ENCODE data around the gene NPTN.

DNA sequence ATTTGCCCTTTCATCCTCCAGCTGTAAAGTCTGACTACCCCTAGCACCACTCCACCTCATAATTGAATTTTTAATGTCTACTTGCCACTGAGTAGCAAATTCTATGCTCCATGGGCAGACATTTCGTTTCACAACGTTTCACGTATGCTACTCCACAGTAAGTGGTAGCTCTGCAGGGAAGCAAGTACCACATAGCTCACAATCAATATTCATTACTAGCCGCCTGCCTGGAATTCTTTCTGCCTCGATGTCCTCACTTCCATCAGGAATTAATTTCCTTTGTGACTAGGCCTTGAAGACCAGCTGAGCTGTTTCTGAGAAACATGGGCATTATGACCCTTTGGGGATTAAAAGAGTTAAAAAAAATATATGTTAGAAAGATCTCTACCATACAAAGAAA lies 15.3 kb downstream of the NPTN start:
- TF ChIP-seq, protein P1, sequence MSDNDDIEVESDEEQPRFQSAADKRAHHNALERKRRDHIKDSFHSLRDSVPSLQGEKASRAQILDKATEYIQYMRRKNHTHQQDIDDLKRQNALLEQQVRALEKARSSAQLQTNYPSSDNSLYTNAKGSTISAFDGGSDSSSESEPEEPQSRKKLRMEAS (IDR thresholded peaks at IDR 0.05; ENCODE audit: low read depth, low read length), result no peak
- TF ChIP-seq, protein P2, sequence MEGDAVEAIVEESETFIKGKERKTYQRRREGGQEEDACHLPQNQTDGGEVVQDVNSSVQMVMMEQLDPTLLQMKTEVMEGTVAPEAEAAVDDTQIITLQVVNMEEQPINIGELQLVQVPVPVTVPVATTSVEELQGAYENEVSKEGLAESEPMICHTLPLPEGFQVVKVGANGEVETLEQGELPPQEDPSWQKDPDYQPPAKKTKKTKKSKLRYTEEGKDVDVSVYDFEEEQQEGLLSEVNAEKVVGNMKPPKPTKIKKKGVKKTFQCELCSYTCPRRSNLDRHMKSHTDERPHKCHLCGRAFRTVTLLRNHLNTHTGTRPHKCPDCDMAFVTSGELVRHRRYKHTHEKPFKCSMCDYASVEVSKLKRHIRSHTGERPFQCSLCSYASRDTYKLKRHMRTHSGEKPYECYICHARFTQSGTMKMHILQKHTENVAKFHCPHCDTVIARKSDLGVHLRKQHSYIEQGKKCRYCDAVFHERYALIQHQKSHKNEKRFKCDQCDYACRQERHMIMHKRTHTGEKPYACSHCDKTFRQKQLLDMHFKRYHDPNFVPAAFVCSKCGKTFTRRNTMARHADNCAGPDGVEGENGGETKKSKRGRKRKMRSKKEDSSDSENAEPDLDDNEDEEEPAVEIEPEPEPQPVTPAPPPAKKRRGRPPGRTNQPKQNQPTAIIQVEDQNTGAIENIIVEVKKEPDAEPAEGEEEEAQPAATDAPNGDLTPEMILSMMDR (IDR thresholded peaks at IDR 0.05; ENCODE audit: low read depth, low read length), result no peak
- TF ChIP-seq POLR2A (IDR thresholded peaks at IDR 0.05; ENCODE audit: extremely low read depth, insufficient read length) (no peak), MYC (IDR thresholded peaks at IDR 0.05; ENCODE audit: low read depth, low read length) (no peak)

Measured in NB4 (cell line).